Peyer's patch (tissue), 4 donors: Measurements from ENCODE around the gene NSUN6. TPM values are rescaled to one million over a fixed set of nuclear protein-coding genes. Genes with fewer than 3 reads are reported as not detected.
A peak's percentile ranks its signal among the peaks of the same experiment; 100 is the strongest.
"Not testable (repeated sequence)": the region's sequence is repeated elsewhere in the genome, so short reads cannot be mapped to it uniquely, and the experiment has no call there.

ENCODE experiments used
- DNase-seq, 3 donors: peaks; one replicate each; pipeline ENCODE4 v3.0.0-alpha.2; 2017 to 2019
- H3K27ac ChIP-seq, 4 donors: fragments of 200-600 bp; sonication (generic); one replicate each; pipeline ENCODE4 v1.5.1; 2016 to 2019
- H3K27me3 ChIP-seq, 2 donors: fragments of 200-600 bp; sonication (generic); one replicate each; pipeline ENCODE4 v1.5.1; 2019
- H3K36me3 ChIP-seq, 3 donors: fragments of 200-600 bp; sonication (generic); one replicate each; pipeline ENCODE4 v1.5.1; 2016 to 2019
- H3K4me1 ChIP-seq, 4 donors: fragments of 200-600 bp; sonication (generic); one replicate each; pipeline ENCODE4 v1.5.1; 2016 to 2019
- H3K4me3 ChIP-seq, 4 donors: fragments of 200-600 bp; sonication (generic); 1 replicate in 3 of 4; 2 replicates in 1 of 4; pipeline ENCODE4 v1.5.1; 2016 to 2019; ENCODE audit warnings: mild to moderate bottlenecking in 1 of 4
- H3K9me3 ChIP-seq, 4 donors: fragments of 200-600 bp; sonication (generic); one replicate each; pipeline ENCODE4 v1.5.1; 2016 to 2019; ENCODE audit warnings: mild to moderate bottlenecking in 1 of 4
- CTCF ChIP-seq, 6 experiments: fragments of 450-650 bp in 4 of 6; fragments of 200-600 bp in 2 of 6; sonication (generic) in 1 of 6; IDR thresholded peaks; one replicate each; pipeline ENCODE4 v1.5.1; 2017 to 2019; ENCODE audit warnings: antibody characterized with exemption in 6 of 6, mild to moderate bottlenecking in 3 of 6, moderate library complexity in 1 of 6
- POLR2A ChIP-seq, 2 donors: fragments of 450-650 bp; IDR thresholded peaks; one replicate each; pipeline ENCODE4 v1.5.1; 2017; ENCODE audit warnings: antibody characterized with exemption in 2 of 2, mild to moderate bottlenecking in 2 of 2, moderate library complexity in 2 of 2
- total RNA-seq, 4 donors: library from RNA; depleted of rRNA; stranded (reverse); fragments of >200 nt; gene quantifications; one replicate each; pipeline ENCODE4 v1.1.0, GENCODE V29; 2016

The NSUN6 gene
- total RNA-seq, 4 donors from 2014 or later = 14.9 to 27.2 (median 22.3) TPM

GRCh38 chr10:18647945-18648344 is 3.4 kb downstream of the NSUN6 start:
- Histone ChIP-seq H3K27me3 (no peaks in the 10 kb centered on the region), H3K36me3 (no peaks in the 10 kb centered on the region), H3K27ac (no peak overlapping the region), H3K4me3 (no peak overlapping the region), H3K4me1 (peaks cover 0 to 16% (median 0%) of the 10 kb centered on the region in 4 donors), H3K9me3 (no peaks in the 10 kb centered on the region)
- TF ChIP-seq CTCF (IDR thresholded peaks at IDR 0.05) = no peak
- no peak for TF ChIP-seq POLR2A (IDR thresholded peaks at IDR 0.05)
- no peak for DNase-seq

GRCh38 chr10:18647151-18647550 is 4.2 kb downstream of the NSUN6 start:
- DNase-seq = no peak
- H3K27me3 ChIP-seq = no peaks in the 10 kb centered on the region
- H3K9me3 ChIP-seq = no peaks in the 10 kb centered on the region
- TF ChIP-seq CTCF (IDR thresholded peaks at IDR 0.05) (no peak), POLR2A (IDR thresholded peaks at IDR 0.05) (no peak)
- no peak overlapping the region for H3K27ac ChIP-seq
- no peaks in the 10 kb centered on the region for H3K36me3 ChIP-seq
- peaks cover 0 to 16% (median 0%) of the 10 kb centered on the region in 4 donors for H3K4me1 ChIP-seq
- no peak overlapping the region for H3K4me3 ChIP-seq

- H3K27me3 ChIP-seq, DNase-seq: not testable (repeated sequence)
These were observed 11.7 kb downstream of the NSUN6 start for GRCh38 chr10:18639719-18640118.

GRCh38 chr10:18637400-18637799 is 14.0 kb downstream of the NSUN6 start:
- H3K27ac ChIP-seq = peak overlapping the region in 3 of 4 donors; percentile 26 to 83 (median 62)
- not testable (repeated sequence) for H3K4me1 ChIP-seq, DNase-seq, H3K9me3 ChIP-seq, H3K36me3 ChIP-seq, H3K27me3 ChIP-seq, H3K4me3 ChIP-seq

More at GRCh38 chr10:18639719-18640118, 11.7 kb downstream of the NSUN6 start:
- not testable (repeated sequence) for H3K9me3 ChIP-seq, H3K4me1 ChIP-seq, H3K36me3 ChIP-seq, H3K4me3 ChIP-seq
- H3K27ac ChIP-seq = peak overlapping the region in 1 of 4 donors; percentile 19

- TF ChIP-seq CTCF (IDR thresholded peaks at IDR 0.05) (no peak), POLR2A (IDR thresholded peaks at IDR 0.05) (no peak)
These were observed 15.4 kb downstream of the NSUN6 start for GRCh38 chr10:18635995-18636394.

GRCh38 chr10:18632500-18632899 is 18.9 kb downstream of the NSUN6 start:
- H3K4me1 ChIP-seq, H3K9me3 ChIP-seq, H3K36me3 ChIP-seq, H3K27me3 ChIP-seq, H3K4me3 ChIP-seq, DNase-seq, H3K27ac ChIP-seq: not testable (repeated sequence)

More at GRCh38 chr10:18635995-18636394, 15.4 kb downstream of the NSUN6 start:
- H3K27me3 ChIP-seq = no peaks in the 10 kb centered on the region
- H3K36me3 ChIP-seq = no peaks in the 10 kb centered on the region
- peak overlapping the region in 2 of 4 donors; percentile 46 to 62 for H3K27ac ChIP-seq
- H3K4me3 ChIP-seq = no peak overlapping the region
- DNase-seq = peak in 2 of 3 donors; percentile 64 to 72
- H3K9me3 ChIP-seq = no peaks in the 10 kb centered on the region
- peaks cover 0 to 8% (median 0%) of the 10 kb centered on the region in 4 donors for H3K4me1 ChIP-seq

- TF ChIP-seq CTCF (IDR thresholded peaks at IDR 0.05) = peak in 1 of 6 experiments; percentile 19
- TF ChIP-seq POLR2A (IDR thresholded peaks at IDR 0.05) = peak; percentile 35 to 38
- H3K36me3 ChIP-seq, H3K27me3 ChIP-seq, H3K9me3 ChIP-seq, H3K4me1 ChIP-seq: not testable (repeated sequence)
- Histone ChIP-seq H3K4me3 (peak overlapping the region; percentile 40 to 60 (median 49)), H3K27ac (peak overlapping the region; percentile 46 to 75 (median 70))
- DNase-seq = peak; percentile 31 to 89 (median 87)
These were observed 23.9 kb downstream of the NSUN6 start for GRCh38 chr10:18627452-18628018.
